ENCODE measurements around the gene ITGB5.
"Not testable (repeated sequence)": the region's sequence is repeated elsewhere in the genome, so short reads cannot be mapped to it uniquely, and the experiment has no call there.

ITGB5 gene

GRCh38 chr3:124766113-124767095, 120.8 kb downstream of the ITGB5 start:
- DNase-seq, result no peak

GRCh38 chr3:124765197-124765840, 121.8 kb downstream of the ITGB5 start:
- no peak for DNase-seq

- no peak for DNase-seq
Measured at GRCh38 chr3:124764746-124765145, 122.4 kb downstream of the ITGB5 start.

DNA sequence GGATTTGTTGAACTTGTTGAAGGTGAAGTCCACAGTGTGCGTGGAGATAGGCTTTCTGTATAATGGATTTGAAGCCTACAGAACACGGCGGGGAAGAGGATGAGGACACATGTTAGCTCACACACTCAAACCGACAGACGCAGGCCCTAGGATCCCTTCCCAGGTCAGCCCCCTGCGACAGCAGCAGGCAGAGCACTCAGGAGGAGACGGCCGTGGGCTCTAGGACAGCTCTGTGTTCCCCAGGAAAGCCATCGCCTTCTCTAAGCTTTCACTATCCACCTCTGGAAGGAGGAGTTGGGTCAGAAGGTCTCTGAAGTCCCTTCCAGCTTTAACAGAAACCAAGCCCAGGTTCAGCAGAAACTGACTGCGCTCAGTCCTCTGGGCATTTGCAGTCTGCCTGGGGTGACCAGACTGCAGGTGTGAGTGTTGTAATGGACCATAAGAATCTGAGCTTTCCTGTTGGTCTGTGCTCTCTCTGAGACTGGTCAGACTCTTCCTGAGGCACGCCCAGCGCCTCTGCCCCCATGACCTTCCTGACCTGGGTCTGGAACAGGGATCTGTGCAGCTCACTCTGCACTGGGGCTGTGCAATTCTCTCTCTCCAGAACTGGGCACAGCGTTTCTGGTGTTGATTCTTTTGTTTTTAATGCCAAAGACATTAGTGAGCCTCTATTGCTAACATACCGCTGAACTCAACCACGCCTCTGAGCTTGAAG, 123.4 kb downstream of the ITGB5 start:
- DNase-seq, result no peak

- no peak for DNase-seq
Measured at GRCh38 chr3:124763206-124763605, 124.0 kb downstream of the ITGB5 start.

DNA sequence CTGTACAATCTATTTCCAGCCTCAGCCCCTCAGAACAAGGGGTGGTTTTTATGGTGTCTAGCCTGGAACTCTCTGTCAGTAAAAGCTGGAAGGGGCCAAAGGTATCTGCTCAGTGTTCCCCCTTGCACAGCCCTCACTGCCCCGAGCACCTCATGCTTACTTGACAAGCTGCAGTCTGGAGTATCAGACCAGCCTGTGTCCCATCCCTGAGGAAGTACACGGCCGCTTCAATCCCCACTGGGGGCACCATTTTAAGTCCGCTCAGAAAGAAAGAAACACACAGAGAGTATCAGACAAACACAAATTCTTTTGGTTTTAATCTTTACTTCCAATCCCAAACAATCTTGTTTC, 124.5 kb downstream of the ITGB5 start:
- DNase-seq, result no peak

DNA sequence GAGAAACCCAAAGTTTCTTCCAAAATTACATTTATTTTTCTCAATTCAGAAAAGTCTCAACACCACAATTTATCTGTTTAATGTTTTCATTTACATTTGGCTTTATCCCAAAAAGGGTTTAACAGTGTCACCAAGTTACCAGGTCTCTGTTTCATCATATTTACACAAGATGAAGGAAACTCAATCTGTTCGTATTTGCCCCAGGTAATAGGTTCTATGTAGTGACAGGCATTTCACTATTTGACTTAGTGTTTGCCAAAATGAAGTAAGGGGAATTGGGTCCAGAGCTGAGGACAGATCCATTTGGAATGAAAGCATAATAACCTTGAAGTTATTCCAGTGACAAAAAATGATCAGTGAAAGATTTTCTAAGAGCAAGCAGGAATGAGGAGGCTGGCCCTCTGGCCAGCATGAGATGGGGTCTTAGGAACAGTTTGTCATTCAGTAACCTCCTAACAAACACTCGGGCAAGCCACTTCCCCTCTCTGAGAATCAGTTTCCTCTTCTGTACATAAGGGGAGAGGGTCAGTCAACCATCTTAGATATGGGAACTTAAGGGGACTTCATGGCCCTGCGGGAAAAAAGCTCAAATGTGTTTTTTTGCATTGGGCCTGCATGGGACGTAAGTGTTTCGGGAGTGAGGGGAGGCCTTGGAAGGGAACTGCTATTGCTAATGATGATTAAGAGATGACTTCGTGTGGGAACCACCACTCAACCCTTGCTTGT, 125.1 kb downstream of the ITGB5 start:
- DNase-seq, result no peak

DNA sequence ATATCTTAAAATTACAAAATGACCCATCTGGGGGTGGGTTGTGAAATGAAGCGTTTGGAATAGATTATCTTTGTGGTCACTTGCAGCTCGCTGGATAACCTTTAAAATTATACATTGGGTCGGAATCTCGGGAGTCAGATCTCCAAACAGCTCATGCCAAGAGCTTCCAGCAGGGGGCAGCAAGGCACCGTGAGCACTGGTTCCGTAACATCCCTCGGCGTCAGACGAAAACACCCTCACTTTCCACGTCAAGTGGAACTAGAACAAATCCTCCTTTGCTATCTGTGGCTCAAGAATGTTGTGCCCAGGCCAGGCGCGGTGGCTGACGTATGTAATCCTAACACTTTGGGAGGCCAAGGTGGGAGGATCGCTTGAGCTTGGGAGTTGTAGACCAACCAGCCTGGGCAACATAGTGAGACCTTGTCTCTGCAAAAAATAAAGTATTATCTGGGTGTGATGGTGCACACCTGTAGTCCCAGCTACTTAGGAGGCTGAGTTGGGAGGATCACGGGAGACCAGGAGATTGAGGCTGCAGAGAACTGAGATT, 125.8 kb downstream of the ITGB5 start:
- DNase-seq, result peak; percentile 34 to 73 (median 60)

- no peak for DNase-seq
Measured at GRCh38 chr3:124760601-124761000, 126.6 kb downstream of the ITGB5 start.

DNA sequence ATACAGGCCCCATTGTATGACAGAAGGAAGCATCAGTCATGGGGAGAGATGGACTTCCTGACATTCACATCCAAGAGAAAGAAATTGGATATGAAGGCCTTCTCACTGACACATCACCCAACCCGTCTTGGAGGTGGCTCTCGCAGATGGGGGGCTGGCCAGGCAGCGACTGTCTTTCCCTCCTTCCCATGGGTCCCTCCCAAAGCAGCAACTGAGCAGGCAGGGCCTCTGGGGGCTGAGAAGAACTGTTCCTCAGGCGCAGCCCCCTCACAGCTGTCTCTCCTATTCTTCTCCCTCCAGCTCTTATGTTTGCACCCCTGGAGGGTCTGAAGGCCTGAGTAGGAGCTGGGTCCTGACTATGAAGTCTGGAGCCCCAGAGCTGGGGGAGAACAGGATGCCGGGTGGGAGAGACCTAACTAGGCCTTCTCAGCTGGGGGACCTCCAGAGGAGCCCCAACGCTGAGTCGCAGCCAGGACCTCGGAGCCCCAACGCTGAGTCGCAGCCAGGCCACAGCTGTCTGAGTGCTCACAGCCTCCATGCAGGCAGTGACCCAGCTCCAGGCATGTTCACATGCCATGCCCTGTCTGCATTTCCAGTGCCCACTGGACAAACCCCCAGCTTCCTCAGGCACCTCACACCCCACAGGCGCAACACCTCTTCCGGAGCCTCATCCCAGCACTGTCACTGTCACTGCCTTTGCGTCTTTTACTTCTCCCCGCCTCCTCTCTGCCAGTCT, 127.3 kb downstream of the ITGB5 start:
- no peak for DNase-seq

- no peak for DNase-seq
Measured at GRCh38 chr3:124758851-124759635, 128.1 kb downstream of the ITGB5 start.

DNA sequence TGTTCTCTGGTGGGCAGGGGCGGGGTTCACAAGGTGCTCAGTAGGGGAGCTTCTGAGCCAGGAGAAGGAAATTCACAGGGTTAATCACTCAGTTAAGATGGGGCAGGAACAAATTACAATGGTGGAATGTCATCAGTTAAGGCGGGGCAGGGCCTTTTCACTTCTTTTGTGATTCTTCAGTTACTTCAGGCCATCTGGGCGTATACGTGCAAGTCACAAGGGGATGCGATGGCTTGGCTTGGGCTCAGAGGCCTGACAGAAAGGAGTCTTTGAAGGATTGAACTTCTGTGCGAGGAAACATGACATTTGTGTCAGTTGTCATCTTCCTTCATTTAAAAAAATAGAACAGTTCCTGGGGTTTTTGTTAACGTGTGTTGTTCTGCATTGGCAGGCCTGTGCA, 129.2 kb downstream of the ITGB5 start:
- not testable (repeated sequence) for DNase-seq

DNA sequence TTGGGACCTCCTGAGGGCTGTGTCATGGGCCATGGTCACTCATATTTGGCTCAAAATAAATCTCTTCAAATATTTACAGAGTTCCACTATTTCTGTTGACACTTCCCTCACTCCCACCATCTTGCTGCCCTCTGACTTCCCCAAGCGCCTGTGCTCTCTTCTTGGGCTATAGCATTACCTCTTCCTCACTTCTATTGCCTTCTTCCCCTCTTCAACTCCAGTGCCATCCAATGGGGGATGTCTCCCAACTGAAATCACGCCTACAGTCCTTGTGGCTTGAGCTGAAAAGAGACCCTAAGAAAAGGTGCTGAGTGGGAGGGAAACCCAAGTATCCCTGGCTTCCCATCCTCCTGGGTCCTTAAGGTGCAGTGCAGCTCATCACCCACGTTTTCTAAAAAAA, 135.1 kb downstream of the ITGB5 start:
- DNase-seq, result no peak

GRCh38 chr3:124751501-124751900, 135.7 kb downstream of the ITGB5 start:
- DNase-seq, result no peak

GRCh38 chr3:124749877-124750276, 137.3 kb downstream of the ITGB5 start:
- not testable (repeated sequence) for DNase-seq

DNA sequence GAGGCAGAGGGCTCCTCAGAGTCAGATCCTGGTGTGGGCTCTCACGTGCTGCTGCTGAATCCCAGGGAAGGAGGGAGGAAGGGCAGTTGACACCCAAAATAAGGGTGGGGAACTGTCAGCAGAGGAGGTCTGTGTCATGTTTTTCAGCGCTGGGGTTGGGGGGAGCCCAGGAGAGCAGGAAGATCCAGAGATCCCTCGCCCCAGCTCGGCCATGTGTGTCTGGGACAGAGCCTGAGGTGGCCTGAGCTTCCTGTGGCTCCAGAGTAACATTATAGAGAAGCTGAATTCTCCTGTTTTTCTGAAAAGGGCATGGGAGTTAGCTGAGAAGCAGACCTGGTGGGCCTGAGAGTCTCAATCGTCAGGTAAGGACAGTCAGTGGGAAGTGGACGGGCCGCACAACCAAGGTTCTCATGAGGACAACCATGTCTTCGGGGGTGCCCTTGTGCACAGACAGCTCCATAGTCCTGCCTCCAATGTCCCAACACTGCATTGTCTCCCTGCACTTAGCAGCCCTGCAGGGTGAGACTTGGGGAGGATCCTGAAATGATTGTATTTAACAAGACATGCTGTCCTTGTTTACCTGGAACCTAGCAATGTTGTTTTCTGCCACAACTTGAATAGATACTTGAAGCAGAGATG, 138.5 kb downstream of the ITGB5 start:
- no peak for DNase-seq

GRCh38 chr3:124747111-124747981, 139.8 kb downstream of the ITGB5 start:
- no peak for DNase-seq

DNA sequence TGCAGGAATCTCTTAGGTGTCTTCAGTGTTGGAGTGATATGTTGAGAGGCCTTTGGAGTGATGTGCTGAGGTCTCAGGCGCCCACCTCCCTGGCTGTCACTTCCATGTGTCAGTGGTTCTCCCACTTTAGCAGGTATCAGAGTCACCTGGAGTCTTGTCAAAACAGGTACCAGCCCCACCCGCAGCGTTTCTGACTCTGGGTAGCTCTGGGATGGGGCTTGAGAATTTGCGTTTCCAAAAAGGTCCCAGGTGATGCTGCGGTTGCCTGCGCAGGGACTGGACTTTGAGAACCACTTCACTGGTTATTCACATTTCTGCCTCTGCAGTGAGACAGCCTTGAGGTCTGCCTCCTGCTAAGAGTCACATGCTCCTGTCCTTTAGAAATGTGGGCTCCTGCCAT, 141.4 kb downstream of the ITGB5 start:
- DNase-seq, result no peak

DNA sequence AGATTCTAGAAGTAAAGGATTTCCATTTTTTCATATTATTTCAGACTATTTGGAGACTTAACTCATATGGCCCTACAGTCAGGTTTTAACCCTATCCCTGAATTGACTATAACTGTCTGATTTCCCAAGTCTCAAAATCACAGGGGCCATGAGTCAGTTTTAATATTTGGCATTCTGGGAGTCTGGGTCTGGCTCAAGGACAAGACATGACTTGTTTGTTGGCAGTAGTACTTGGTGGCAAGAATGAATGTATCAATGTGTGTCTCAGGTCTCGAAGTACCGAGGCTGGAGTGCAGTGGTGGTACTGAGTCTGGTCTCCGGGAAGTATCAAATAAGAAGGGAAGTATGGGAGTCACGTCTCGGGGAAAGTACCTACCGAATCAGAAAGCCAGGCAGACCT, 146.1 kb downstream of the ITGB5 start:
- no peak for DNase-seq

All from T-helper 2 cell (primary cell).